Measurements from ENCODE around the gene PRKAB1.

- TF ChIP-seq CTCF (conservative IDR thresholded peaks at IDR 0.05; ENCODE audit: low read depth, low read length): no peak
- TF ChIP-seq EZH2 (IDR thresholded peaks at IDR 0.05; ENCODE audit: low read length, unreplicated experiment): no peak
- no peak for TF ChIP-seq EZH2phosphoT487 (IDR thresholded peaks at IDR 0.05; ENCODE audit: borderline replicate concordance, low read length)
These were observed 59.9 kb downstream of the PRKAB1 start for GRCh38 chr12:119727600-119728443.

All from PC-3 (cell line).